ENCODE results near the gene TTLL11.

TTLL11 gene

DNA sequence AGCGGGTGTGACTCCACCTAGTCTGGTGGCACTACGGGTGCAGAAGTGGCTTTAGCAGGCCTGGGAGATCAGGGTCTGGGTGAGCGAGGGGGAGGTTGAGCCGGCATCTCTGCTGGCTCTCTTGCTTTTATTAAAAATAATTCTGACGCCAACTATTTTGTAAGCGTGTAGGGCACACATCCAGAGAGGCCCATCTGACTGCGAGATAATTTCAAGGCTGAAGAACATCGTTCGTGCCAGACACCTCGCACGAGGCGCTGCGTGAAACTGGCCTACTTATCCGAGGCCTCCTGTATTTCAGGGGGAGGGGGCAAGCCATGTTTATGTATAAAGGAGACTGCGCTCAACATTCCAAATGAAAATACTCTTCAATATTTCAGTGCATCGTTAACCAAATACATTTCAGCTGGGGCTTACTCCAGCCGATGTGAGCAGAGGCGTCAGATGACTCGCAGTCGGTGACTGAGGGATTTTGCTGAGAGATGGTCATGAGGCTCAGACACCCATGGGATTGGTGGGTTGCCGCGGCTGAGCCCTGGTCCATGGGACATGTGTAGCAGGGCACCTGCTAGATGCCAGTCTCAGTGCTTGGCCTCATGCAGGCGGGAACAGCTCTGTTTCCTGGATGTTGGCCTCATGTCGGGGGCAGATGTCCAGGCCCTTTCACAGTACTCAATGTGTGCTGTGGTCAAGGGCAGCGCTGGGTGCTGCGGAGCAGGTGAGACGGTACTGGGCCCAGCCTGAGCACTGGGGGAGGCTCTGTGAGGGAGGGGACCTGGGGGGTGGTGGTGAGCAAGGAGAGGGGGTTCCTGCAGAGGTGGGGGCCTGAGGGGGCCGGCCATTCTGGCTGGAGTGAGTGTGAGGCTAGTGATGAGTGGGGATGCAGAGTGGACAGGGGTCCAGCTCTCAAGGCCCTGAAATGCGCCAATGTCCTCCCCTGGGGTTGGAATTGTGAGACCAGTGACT, 240.2 kb downstream of the TTLL11 start:
- DNase-seq (ENCODE audit: low spot score), result no peak

DNA sequence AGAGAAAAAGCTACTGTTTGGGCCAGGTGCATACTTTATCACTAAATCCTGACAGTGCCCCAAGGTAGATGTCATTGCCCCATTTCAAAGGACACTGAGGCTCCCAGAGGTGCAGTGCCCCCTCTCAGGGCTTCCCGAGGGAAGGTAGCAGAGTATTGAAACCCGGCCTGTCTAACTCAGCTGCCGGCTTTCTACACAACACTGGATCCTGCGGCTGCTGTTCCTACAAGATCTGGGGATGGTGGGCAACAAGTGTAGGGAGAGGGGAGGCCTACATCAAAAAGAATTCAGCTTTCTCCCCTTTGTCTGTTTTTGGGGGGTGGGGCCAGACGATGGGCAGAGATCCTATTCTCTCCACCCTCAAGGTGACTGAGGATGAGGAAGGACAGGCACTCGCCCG, 240.9 kb downstream of the TTLL11 start:
- DNase-seq (ENCODE audit: low spot score), result no peak

DNA sequence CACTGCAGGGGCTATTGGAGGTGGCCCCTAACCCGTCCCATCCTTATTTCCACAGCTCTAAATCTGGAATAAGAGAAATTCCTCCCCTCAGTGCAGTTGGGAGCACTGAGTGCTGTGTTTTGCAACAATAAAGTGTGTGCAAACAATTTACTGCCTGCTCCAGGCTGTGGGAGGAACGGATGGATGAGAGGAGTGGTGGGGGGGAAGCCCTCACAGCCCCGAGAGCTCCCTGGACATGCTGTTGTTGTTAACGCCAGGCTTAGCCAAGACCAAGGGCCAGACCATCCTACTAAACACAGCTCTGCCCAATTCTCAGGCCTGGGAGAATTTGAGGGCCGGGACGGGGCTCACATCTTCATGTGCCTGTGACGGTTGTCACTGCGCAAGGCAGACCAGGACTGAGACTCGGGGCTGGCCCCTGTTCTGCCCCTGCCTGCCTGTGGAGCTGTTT, 241.4 kb downstream of the TTLL11 start:
- no peak for DNase-seq (ENCODE audit: low spot score)

DNA sequence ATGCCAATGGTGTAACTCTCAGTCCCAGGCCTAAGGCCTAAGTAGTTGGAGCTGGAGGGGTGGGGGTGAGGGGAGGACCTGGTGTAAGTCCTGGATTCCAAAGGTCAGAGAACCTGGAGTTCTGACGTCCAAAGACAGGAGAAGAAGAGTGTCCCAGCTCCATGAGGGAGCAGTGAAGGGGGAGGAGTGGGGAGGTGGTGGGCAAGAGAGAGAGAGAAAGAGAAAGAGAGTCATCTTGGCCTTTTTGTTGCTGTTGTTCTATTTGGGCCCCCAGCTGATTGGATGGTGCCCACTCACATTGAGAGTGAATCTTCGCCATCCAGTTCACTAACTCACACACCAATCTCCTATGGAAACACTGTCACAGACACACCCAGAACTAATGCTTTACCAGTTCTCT, 242.7 kb downstream of the TTLL11 start:
- DNase-seq (ENCODE audit: low spot score), result no peak

DNA sequence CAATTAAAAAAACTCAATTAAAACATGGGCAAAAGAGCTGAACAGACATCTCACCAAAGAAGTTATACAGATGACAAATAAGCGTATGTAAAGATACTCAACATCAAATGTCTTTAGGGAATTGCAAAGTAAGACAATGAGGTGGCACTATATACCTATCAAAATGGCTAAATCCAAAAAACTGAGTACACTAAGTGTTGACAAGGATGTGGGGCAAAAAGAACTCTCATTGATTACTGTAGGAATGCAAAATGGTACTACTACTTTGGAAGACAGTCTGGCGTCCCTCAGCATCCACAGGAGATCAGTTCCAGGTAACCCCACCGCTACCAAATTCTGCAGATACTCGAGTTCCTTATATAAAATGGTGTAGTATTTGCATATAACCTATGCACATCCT, 243.6 kb downstream of the TTLL11 start:
- DNase-seq (ENCODE audit: low spot score), result no peak

DNA sequence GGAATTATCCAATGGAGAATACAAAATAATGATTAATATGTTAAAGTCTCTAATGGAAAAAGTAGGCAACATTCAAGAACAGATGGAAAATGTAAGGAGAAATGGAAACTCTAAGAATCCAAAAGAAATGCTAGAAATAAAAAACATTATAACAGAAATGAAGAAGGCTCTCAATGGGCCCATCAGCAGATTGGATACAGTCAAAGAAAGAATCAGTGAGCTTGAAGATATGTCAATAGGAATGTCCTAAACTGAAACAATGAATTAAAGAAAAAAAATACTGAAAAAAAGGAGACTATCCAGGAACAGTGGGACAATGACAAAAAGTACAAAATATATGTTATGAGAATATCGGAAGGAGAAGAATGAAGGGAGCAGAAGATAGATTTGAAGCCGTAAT, 248.5 kb downstream of the TTLL11 start:
- no peak for DNase-seq (ENCODE audit: low spot score)

DNA sequence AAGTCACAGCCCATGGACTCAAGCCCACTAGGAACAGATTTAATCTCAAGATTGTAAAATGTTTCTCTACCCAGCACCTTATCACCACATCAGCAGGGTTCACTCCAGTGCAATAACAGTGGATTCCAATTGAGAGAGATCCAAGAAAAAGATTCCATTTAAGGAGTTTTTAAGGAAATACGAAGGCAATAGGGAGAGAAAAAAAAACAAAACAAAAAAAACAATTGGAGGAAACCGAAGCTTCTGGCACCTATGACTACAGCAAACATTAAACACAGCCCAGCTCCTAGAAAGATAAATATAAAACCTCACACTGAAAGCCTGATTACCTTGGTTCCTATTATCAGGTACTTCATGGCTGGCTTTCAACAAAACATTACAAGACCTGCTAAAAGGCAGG, 249.0 kb downstream of the TTLL11 start:
- DNase-seq (ENCODE audit: low spot score), result no peak

DNA sequence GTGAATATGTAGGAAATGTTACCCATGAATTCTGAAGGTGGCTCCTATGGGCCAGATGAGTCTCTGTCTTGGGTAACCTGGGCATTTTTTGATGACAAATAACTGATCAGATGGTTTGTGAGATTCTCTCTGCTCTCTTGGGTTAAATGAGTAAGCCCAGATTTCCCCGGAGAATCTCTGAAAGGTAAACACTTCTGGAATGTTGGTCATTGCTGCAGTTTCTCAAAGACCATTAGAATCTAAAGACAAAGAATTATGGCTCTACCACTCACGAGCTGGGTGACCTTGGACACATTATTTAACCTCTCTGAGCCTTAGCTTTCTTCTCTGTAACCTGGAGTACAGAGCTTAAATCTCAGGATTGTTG, 250.5 kb downstream of the TTLL11 start:
- no peak for DNase-seq (ENCODE audit: low spot score)

DNA sequence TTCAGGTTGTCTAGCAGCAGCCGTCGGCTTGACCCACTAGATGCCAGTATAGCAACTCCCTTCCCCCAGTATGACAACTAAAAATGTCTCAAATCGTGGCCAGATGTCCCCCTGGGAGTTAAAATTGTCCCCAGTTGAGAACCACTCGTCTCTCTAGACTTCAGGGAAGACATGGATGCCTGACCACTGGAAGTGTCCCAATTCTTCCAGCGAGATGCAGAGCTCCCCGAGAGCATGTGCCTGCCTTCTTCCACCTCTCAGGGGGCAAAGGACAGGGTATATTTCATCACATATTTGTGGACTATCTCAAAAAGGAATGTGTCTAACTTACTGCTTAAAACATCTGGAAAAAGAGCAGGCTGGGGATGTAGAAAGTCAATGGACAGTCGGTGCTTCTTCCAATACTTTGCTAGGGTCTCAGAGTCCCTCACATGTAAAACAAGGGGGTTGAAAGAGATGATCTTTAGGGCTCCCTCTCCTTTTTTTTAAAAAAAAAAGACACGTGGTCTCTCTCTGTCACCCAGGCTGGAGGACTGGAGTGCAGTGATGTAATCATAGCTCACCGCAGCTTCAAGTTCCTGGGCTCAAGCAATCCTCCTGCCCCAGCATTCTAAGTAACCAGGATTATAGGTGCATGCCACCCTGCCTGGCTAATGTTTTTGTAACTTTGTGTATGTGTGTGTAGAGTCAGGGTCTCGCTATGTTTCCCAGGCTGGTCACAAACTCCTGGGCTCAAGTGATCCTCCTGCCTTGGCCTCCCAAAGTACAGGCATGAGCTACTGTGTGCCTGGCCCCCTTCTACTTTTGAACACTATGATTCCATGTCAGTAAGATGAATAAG, 251.1 kb downstream of the TTLL11 start:
- no peak for DNase-seq (ENCODE audit: low spot score)

DNA sequence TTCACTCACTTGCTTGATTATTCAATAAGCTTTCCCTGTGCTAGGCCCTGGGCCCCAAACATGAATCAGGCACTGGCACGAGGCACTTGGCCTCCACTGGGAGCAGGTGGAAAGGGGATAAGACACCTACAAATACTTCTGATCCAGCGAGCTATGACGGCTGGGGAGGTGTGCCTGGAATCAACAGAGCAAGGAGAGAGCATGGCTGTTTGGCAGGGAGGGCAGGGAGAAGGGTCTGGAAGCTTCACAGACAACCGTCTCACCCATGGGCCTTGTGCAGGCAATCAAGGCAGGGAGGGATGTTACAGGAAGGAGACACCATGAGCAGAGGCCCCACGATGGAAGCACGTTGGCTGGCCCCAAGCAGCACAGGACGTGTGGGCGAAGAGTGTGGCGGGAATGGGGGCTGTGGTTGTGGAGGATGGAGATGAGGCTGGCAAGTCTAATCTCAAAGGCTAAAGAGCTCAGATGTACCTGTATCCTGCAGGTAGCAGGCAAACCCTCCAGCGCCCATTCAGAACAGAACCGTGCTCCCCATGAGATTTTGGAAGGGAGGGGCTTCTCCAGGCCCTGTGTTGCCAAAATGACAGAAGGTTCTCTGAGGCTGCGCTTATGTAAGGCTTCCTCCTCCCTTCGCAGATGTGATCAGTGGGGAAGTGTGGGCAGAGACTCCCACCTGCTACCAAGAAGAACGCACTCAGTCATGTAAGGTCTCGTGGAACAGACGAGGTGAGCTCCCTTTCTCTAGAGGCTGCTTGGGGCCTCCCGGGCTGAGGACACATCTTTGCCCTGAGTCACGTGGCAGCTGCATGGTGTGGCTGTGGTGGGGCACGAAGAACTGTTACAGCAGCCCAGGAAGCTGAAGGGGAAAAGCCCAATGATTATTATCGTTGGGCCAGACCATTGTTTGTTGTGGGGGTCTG, 252.0 kb downstream of the TTLL11 start:
- no peak for DNase-seq (ENCODE audit: low spot score)

DNA sequence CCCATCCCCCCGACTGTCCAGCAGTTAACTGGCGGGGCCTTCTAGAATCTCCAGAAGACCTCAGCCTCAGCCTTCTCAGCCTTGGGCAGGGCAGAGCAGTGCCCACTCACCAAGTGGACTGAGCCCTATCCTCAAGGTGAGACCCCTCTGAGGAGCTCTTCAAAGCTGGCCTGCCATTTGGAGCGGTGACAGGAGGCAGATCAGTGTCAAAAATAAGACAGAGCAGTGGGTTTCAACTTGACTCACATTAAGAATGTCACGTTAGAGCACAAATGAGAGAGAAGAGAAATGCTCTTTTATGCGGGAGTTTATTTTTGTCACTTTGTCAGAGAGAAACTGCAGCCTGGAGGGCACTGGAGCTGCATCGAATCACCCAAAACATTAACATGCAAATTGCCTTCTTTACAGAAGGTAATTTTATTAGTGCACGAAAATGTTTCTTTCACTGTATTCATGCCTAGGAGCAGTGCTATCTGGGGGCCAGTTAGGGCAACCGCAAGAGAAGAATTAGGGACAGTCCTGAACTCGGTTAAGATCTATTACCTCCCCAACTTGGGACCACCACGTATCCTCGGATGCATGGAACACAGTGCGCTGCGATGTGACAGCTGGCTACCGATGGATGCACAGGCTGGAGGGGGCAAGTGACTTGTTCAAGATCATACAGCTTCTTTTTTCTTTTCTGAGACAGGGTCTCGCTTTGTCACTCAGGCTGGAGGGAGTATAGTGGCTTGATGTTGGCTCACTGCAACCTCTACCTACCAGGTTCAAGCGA, 253.2 kb downstream of the TTLL11 start:
- DNase-seq (ENCODE audit: low spot score), result no peak

DNA sequence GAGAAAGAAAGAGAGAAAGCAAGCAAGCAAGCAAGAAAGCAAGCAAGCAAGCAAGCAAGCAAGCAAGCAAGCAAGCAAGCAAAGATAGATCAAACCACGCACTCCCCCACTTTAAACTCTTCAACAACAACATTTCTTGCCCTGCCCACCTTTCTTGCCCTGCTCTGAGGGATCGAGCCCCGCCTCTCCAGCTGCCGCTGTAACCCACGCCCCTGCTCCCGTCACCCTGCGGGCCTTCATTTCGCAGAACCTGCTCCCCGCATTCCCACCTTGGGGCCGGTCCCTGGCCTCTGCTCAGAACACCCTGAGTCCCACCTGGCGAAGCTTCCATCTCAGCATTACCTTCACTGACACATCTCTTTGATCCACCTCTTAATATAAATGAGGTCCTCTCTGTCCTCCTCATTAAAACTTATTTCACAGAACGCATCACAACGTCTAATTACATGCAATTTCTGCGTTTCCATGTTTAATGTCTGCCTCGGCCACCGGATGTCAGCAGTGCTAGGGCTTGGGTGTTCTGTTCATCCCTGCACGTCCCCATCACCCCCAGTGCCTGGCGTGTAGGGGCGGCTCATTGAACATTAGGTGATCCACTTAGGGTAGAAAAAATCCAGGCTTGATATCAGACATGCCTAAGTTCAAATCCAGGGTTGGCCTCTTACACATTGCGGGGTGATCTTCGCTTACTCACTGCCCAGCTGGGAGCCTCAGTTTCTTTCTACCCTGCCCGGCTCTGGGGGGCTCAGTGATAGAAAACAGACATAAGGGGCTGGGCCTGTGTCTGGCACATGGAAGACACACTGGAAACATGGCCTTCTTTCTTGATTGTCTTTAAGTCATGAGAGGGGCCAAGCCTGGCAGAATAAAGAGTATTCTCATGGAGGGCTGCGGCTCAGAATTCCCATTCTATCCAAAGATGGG, 254.1 kb downstream of the TTLL11 start:
- DNase-seq (ENCODE audit: low spot score), result no peak

DNA sequence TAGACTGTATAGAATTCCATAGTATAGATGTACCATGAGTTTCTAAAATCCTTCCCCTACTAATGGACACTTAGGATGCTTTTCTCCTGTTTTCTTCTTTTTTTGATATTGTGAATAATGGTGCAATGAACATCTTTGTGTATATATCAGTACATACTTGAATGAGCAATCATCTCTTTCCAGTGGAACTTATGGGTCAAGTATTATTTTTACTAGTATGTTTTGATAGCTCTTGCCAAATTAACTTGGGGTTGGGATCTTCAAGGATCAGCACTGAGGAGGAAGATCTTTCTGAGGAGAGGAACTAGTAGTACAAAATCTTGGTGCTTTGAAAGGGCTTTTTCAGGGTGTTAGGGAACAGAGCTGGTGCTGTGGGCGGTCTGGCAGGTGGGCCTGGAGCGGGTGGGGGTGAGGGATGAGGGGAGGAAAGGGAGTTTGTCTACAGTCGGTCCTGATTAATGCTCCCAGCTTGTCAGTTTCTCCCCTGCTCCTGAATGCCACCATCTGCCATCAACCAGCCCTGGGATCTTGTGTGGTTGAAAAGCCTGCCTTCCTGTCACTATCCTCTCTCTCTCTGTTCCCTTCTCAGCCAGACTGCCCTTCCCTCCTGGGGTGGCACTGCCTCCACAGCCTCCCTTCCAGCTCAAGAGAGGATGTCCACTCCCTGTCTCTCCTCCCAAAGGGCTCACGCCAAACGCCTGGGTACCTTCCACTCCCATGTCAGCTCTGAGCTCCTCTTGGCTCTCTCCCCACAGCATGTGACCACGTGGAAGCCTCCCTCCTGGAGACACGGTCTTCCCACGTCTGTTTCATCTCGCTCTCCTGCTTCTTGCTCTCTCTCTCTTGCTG, 255.8 kb downstream of the TTLL11 start:
- DNase-seq (ENCODE audit: low spot score), result no peak

DNA sequence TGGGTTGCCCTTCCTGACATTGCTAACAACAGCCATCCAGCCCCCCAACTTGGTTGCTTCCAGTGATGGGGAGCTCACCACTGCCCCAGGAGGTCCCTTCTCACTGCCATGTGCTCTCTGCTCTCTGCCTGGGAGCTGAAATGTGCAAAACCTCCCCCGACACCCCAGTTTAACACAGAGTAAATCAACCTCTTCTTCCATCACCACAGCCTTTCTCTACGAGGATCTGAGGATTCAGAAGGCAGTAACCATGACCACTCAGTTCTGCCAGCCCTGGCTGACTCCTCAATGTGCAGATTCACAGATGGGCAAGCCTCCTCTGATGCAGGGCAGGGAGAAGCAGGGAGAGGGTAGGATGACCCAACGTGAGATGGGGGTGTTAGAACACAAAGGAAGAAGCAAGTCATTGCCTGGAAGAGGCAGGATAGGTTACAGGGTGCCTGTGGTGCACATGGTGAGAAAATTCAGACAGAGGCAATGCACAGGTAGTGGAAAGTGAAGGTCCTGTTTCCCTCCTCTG, 256.7 kb downstream of the TTLL11 start:
- no peak for DNase-seq (ENCODE audit: low spot score)

DNA sequence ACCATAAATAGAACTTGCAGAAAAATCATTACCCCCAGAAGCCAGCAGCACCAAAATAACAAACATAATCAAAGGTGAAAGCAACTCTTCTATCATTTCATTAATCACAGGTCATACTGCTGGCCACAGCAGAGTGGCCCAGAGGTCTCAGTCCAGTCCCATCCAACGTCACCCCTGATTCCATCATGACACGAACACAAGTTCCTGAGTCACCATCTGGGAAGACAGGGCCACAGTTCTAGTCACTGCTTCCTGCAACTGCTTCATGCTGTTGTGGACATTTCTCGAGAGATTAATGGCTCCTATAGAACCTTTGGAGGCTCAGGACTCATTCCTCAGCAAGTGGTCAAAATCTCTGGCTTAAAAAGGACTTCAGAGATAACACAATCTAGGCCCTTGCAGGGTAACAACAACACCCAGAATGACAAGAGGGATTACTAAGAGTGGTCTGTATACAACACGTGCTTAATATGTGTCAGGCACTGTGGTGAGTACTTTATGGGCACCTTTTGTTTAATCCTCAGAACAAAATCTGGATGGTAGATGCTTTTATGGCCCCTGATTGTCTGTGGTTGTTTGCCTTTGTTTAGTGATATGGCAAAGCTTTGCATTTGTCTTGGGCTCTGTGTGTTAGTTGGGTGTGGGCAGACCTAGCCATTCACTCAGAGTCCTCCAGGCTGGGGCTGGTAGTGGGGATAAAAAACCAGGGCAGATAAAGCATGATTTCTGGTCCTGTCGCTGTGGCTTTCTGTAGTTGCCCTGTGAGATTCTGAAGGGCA, 257.3 kb downstream of the TTLL11 start:
- DNase-seq (ENCODE audit: low spot score), result no peak

DNA sequence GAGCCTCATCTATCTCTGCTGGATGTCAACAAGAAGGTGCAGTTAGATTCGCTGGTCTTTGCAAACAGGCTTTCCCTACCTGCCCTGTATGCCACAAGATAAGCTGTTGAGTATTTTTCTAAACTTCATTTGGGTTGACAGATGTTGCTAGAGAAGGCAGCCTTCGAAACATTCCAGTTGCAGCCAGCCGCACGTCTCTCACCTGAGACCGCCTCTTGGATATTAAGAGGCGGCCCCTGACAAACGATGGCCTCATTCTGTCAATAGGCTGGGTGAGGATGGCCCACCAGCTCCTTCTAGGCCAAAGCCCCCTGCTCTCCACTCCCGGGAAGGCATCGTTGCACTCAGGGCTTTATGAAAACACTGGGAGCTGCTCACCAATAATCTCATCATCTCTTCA, 260.0 kb downstream of the TTLL11 start:
- DNase-seq (ENCODE audit: low spot score), result no peak

DNA sequence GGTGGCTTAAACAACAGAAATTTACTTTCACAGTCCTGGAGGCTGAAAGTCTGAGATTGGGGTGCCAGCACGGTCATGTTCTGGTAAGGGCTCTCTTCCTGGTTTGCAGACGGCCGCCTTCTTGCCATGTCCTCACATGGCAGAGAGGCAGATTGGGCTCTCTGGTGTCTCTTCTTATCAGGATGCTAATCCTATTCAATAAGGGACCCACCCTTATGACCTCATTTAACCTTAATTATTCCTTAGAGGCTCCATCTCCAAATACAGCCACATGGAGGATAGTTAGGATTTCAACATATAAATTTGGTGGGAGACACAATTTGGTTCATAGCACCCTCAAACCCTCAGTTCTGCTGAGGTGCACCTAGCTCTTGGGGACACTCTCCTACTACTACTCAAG, 261.2 kb downstream of the TTLL11 start:
- no peak for DNase-seq (ENCODE audit: low spot score)

Measured in LoVo (cell line).